Measurements from ENCODE around the gene KLHL8.

Gene KLHL8

DNA sequence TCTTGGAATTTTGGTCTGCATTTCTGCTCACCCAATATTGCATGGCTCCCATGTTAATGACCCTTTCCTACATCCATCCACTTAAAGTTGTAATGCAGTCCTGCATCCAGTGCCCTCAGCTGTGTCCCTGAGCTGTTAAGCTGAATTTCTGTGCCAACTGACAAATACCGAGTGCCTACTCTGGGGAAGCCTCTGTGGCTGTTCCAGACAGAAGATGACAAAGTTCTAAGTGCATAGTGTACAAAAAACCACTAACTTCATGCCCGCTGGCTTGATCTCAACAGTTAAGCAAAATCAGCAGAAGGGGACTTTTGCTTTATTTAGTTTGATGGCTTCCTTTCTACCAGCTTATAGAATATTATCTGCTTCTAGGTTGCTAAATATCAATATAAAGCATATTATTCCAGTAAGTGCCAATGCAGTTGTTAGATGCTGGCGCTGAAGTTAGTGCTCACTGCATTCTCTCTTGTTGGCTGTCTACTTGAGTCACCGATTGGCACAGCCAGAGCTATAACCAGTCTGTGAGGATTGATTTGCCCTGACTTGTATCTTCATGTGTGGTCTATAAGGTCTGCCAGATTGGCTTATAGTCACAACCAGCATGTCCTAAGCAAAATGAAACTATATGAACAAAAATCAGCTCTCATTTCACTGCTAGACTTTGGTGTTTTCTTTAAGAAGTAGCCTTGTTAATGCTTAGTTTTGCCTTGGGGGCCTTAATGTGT, 98.9 kb downstream of the KLHL8 start:
- DNase-seq (ENCODE audit: low read depth in 2 of 2), result no peak

DNA sequence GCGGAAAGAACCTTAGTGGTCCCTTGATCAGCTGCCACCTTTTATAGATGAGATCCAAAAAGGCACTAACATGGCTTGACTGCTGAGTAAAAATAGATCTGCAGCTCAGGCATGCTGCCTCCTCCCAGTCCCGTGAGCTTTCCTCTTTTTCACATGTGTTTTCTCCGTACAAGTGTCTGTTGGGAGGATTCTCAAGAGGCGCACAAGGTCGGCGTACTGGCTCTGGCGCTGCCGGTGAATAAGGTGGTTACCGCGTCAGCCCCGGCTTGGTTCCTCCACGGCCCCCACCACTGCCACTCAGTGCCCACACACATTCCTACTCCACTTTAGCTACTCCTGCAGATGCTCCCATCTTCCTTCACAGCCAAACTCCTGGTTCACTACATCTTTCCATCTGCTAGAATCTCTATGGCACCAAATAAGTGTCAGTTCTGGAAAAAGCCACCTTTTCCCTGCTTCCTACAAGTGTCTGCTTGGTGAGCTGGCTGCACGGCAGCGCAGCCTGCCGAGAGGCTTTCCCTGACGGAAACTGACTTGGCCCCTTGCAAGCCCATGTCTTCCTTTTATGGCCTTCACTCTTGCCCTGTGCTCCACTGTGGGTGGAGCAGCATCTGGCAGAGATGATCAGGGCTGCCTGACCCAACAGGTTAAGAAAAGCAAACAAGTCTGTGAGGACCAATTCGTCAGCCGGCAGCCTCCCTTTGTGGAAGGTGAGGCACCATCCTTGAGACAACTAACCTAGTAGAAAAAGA, 99.8 kb downstream of the KLHL8 start:
- no peak for DNase-seq (ENCODE audit: low read depth in 2 of 2)

DNA sequence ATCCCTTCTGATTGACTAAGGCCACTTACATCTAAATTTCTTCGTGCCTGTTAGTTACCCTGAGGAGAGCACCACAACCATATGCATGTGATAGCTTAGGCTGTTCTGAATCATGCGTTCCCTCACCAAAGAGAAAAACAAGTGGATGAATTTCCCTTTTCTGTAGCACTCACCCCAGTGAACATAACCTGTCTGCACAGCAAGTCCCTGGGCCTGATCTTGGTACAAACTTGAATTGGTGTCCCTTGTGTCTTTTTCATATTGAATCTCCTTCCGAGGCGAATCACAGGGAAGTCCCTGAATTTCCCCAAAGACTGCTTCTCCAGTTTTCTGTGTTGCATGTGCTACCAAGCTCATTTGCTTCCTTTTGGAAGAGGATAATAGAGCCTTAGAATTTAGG, 100.4 kb downstream of the KLHL8 start:
- no peak for DNase-seq (ENCODE audit: low read depth in 2 of 2)

DNA sequence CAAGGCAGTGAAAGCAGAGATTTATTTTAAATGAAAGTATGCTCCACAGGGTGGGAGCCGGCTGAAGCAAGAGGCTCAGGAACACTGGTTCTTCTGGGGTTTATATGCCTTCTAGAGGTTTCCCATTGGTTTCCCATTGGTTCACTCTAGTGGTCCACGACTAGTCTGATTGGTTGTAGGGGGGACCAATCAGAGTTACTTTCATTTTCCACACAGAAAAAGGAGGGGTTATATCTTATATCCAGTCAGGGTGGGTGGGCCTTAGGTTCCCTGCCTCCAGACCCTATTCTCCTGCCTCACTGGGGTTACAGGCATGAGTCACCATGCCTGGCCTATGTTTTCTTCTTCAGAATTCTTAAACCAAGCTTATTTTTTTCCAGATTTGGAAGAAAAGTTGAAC, 101.6 kb downstream of the KLHL8 start:
- DNase-seq (ENCODE audit: low read depth in 2 of 2), result no peak

DNA sequence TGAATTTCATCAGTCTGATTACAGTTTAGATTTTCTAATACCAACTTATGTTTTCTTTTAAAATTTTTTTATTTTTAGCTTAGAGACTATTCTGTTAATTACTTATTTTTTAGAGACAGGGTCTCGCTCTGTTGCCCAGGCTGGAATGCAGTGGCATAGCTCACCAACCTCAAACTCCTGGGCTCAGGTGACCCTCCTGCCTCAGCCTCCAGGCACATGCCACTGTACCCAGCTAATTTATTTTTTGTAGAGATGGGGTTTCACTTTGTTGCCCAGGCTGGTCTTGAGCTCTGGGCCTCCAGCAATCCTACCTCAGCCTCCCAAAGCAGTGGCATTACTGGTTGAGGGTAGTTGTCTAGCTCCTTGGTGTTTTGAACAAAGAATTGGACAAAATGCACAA, 102.0 kb downstream of the KLHL8 start:
- no peak for DNase-seq (ENCODE audit: low read depth in 2 of 2)

DNA sequence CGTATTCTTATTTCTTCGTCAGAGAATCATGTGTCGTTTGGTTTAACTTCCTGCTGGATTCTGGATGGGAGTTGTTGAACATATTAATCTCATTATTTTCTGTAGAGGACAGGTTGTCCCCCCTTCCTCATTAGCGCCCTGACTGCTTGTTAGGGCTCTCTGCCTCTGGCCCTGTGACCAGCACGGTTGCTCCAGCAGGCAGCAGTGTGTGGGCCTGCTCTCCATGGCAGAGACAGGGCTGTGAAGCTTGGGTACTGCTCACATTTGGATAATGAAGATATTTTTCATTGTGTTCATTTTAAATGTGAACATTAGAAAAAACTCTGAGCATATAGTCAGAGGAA, 102.7 kb downstream of the KLHL8 start:
- no peak for DNase-seq (ENCODE audit: low read depth in 2 of 2)

DNA sequence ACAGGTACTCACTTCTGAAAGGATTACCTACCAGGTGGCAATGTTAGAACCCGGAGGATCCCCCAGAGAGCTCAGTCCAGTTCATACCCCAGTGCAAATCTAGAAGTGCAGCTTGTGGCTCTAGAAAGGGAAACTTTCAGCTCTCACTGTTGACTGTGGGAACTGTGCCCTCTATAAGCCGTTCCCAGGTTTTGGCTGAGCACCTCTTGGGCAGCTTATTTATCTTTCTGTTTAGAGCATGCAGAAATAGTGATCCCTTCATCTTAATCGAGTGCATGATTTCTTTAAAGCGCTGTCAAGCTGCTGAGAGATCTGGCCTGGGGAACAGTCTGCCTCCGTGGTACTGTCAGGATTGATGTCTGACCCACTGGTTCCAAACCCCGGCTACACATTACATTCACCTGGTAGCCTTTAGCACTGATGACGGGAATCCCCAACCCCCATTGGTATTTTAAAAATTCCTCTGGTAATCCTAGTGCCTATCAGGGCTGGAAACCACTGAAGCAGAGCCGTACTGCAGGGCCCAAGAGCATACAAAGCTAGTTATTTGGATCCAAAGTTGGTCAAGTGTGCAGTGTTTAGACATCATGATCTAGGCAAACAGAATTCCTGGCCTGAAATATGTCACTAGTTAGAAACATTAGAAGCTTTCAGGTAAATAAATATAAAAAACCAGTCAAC, 103.2 kb downstream of the KLHL8 start:
- DNase-seq (ENCODE audit: low read depth in 2 of 2), result no peak

DNA sequence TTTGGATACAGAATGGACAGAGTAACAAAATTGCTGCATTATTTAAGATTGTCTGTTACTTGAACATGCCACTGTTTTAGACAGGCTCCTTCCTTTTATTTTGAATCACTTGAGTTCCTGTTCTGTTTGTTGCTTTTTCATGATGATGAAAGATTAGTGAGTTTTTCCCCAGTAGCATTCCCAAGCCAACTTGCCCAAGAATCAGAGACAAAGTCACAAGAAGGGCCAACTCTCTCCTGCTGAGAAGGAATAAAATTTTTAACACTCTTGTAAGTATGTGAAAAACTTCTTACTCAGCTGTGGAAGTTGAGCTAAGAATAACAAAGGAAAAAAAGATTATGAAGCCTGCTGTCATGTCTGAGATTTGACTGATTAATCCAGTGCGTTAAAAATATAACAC, 104.2 kb downstream of the KLHL8 start:
- DNase-seq (ENCODE audit: low read depth in 2 of 2), result no peak

DNA sequence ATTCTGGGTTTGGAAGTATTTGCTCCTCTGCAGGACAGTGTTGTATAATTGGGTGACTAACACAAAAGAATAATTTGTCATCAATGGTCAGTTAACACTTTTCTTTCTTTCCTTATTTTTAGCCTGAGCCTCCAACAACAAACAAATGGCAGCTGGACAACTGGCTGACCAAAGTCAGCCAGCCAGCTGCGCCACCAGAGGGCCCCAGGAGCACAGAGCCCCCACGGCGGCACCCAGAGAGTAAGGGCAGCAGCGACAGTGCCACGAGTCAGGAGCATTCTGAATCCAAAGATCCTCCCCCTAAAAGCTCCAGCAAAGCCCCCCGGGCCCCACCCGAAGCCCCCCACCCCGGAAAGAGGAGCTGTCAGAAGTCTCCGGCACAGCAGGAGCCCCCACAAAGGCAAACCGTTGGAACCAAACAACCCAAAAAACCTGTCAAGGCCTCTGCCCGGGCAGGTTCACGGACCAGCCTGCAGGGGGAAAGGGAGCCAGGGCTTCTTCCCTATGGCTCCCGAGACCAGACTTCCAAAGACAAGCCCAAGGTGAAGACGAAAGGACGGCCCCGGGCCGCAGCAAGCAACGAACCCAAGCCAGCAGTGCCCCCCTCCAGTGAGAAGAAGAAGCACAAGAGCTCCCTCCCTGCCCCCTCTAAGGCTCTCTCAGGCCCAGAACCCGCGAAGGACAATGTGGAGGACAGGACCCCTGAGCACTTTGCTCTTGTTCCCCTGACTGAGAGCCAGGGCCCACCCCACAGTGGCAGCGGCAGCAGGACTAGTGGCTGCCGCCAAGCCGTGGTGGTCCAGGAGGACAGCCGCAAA, 106.0 kb downstream of the KLHL8 start:
- DNase-seq (ENCODE audit: low read depth in 2 of 2), result no peak

DNA sequence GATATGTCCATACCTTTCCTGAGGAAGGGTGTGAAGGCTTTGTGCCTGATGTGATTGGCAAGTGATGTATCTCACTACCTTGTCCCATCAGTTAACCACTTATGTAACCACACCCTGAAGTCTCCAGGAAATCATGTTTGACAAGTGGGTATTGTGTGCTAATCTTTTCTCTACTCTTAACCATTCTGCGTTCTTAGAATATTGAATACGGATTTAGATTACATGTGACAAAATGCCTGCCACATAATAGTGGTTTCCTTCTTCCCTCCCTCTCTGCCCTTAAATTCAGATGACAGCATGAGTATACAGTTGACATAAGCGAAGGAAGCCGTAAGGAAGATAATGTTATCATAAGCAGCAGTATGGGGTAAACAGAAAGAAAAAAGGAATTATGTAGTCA, 108.4 kb downstream of the KLHL8 start:
- DNase-seq (ENCODE audit: low read depth in 2 of 2), result no peak

All from stimulated activated CD4-positive, alpha-beta T cell treated with anti-CD3 and anti-CD28 coated beads, Interleukin-12 subunit alpha, Interleukin-12 subunit beta, amount 100 ng/mL, for 24 hours (primary cell).